Cardiac muscle cell (in vitro differentiated cells and primary cell): ENCODE data around the gene C19orf73. TPM values are rescaled to one million over a fixed set of nuclear protein-coding genes. Genes with fewer than 3 reads are reported as not detected.

Experiments
- DNase-seq, 2 donors: peaks; one replicate each; pipeline versions ENCODE4 v3.0.0 to v3.0.0-alpha.2; 2010 to 2017; ENCODE audit warnings: low read depth in 1 of 2, low spot score in 1 of 2
- H3K27ac ChIP-seq: fragments of 200-600 bp; sonication (generic); 2 replicates; pipeline ENCODE4 v1.5.1; 2016
- H3K27me3 ChIP-seq: fragments of 200-600 bp; sonication (generic); 2 replicates; pipeline ENCODE4 v1.6.0; 2016; ENCODE audit warnings: control low read depth
- H3K36me3 ChIP-seq: fragments of 200-600 bp; sonication (generic); 2 replicates; pipeline ENCODE4 v1.5.1; 2016; ENCODE audit warnings: control low read depth
- H3K4me1 ChIP-seq: fragments of 200-600 bp; sonication (generic); 2 replicates; pipeline ENCODE4 v1.8.1; 2017; ENCODE audit warnings: low read depth, mild to moderate bottlenecking, mixed run types
- H3K4me3 ChIP-seq: fragments of 200-600 bp; sonication (generic); 2 replicates; pipeline ENCODE4 v1.5.1; 2016; ENCODE audit warnings: mild to moderate bottlenecking
- H3K9me3 ChIP-seq: fragments of 200-600 bp; sonication (generic); 2 replicates; pipeline ENCODE4 v1.5.1; 2017; ENCODE audit warnings: low read depth, mild to moderate bottlenecking, control low read depth
- CTCF ChIP-seq: IDR thresholded peaks from 2 replicates; pipeline ENCODE4 v1.5.1; 2012; ENCODE audit warnings: low read depth, mild to moderate bottlenecking, low read length
- polyA plus RNA-seq: library from polyadenylated mRNA; unstranded; fragments of >200 nt; fragmentation: Nextera tagmentation; extraction: Ambion mirVana; gene quantifications from 2 replicates; pipeline ENCODE4 v1.2.1, GENCODE V29; 2016
- total RNA-seq: library from RNA; depleted of rRNA; stranded (reverse); fragments of >200 nt; gene quantifications from 2 replicates; pipeline ENCODE4 v1.2.3, GENCODE V29; 2016

Gene C19orf73
- total and polyA plus RNA-seq, 2 experiments from 2014 or later, result 9.6 to 12.5 TPM

- no peak for TF ChIP-seq CTCF
- peak overlapping the region; percentile 8 for H3K4me3 ChIP-seq
- no peaks in the 10 kb centered on the region for H3K27me3 ChIP-seq
- H3K27ac ChIP-seq, result no peak overlapping the region
- H3K36me3 ChIP-seq, result no peaks in the 10 kb centered on the region
- peaks cover 16% of the 10 kb centered on the region for H3K4me1 ChIP-seq
- no peaks in the 10 kb centered on the region for H3K9me3 ChIP-seq
- DNase-seq, result peak in 1 of 2 donors; percentile 66
Measured at GRCh38 chr19:49071860-49072547, 46.9 kb downstream of the C19orf73 start.

GRCh38 chr19:49070416-49070815 lies 48.5 kb downstream of the C19orf73 start:
- TF ChIP-seq CTCF, result no peak
- H3K27me3 ChIP-seq, result no peaks in the 10 kb centered on the region
- peaks cover 32% of the 10 kb centered on the region for H3K4me1 ChIP-seq

GRCh38 chr19:49069026-49069425 lies 49.9 kb downstream of the C19orf73 start:
- peaks cover 44% of the 10 kb centered on the region for H3K4me1 ChIP-seq
- H3K4me3 ChIP-seq, result no peak overlapping the region
- H3K27ac ChIP-seq, result no peak overlapping the region
- no peak for TF ChIP-seq CTCF
- H3K36me3 ChIP-seq, result no peaks in the 10 kb centered on the region
- H3K9me3 ChIP-seq, result no peaks in the 10 kb centered on the region
- DNase-seq, result no peak
- no peaks in the 10 kb centered on the region for H3K27me3 ChIP-seq

More at GRCh38 chr19:49070416-49070815, 48.5 kb downstream of the C19orf73 start:
- Histone ChIP-seq H3K9me3 (no peaks in the 10 kb centered on the region), H3K27ac (no peak overlapping the region), H3K36me3 (no peaks in the 10 kb centered on the region), H3K4me3 (no peak overlapping the region)
- DNase-seq, result no peak

Other genes with a start within 250 kb of the C19orf73 start
- 54.1 and 85.1 TPM in 2 replicates for gene PPP1R15A, start 246.7 kb downstream of the C19orf73 start, total RNA-seq
- gene PPP1R15A, start 246.7 kb downstream of the C19orf73 start, polyA plus RNA-seq, result 87.6 and 95.7 TPM in 2 replicates
- gene TULP2, start 220.4 kb downstream of the C19orf73 start, total RNA-seq, result 0.25 and 2.0 TPM in 2 replicates
- gene TULP2, start 220.4 kb downstream of the C19orf73 start, polyA plus RNA-seq, result 0.26 and 1.0 TPM in 2 replicates
- gene NUCB1, start 218.8 kb downstream of the C19orf73 start, total RNA-seq, result 274 and 337 TPM in 2 replicates
- gene NUCB1, start 218.8 kb downstream of the C19orf73 start, polyA plus RNA-seq, result 230 and 290 TPM in 2 replicates
- gene DHDH, start 185.4 kb downstream of the C19orf73 start, total RNA-seq, result 2.2 and 4.8 TPM in 2 replicates
- gene DHDH, start 185.4 kb downstream of the C19orf73 start, polyA plus RNA-seq, result 7.0 and 10.2 TPM in 2 replicates
- 64.2 and 126 TPM in 2 replicates for gene BAX, start 164.3 kb downstream of the C19orf73 start, total RNA-seq
- 68.7 and 95.2 TPM in 2 replicates for gene BAX, start 164.3 kb downstream of the C19orf73 start, polyA plus RNA-seq
- gene FTL, start 153.8 kb downstream of the C19orf73 start, total RNA-seq, result 760 and 891 TPM in 2 replicates
- gene FTL, start 153.8 kb downstream of the C19orf73 start, polyA plus RNA-seq, result 1,227 and 1,335 TPM in 2 replicates
- gene GYS1, start 125.8 kb downstream of the C19orf73 start, total RNA-seq, result 155 and 165 TPM in 2 replicates
- gene GYS1, start 125.8 kb downstream of the C19orf73 start, polyA plus RNA-seq, result 175 and 195 TPM in 2 replicates
- 240 and 294 TPM in 2 replicates for gene RUVBL2, start 125.3 kb downstream of the C19orf73 start, total RNA-seq
- gene RUVBL2, start 125.3 kb downstream of the C19orf73 start, polyA plus RNA-seq, result 128 and 167 TPM in 2 replicates
- gene LHB, start 102.1 kb downstream of the C19orf73 start, total RNA-seq, result 1.8 TPM in 1 of 2 replicates, not detected in the other
- 2.7 TPM in 1 of 2 replicates, not detected in the other for gene LHB, start 102.1 kb downstream of the C19orf73 start, polyA plus RNA-seq
- not detected in 2 replicates for gene CGB3, start 94.8 kb downstream of the C19orf73 start, total RNA-seq
- 0.26 TPM in 1 of 2 replicates, not detected in the other for gene CGB3, start 94.8 kb downstream of the C19orf73 start, polyA plus RNA-seq
- not detected in 2 replicates for gene CGB2, start 87.3 kb downstream of the C19orf73 start, total RNA-seq
- gene CGB2, start 87.3 kb downstream of the C19orf73 start, polyA plus RNA-seq, result 1.5 TPM in 1 of 2 replicates, not detected in the other
- not detected in 2 replicates for gene CGB1, start 82.2 kb downstream of the C19orf73 start, total RNA-seq
- gene CGB1, start 82.2 kb downstream of the C19orf73 start, polyA plus RNA-seq, result not detected in 2 replicates
- not detected in 2 replicates for gene CGB5, start 75.3 kb downstream of the C19orf73 start, total RNA-seq
- gene CGB5, start 75.3 kb downstream of the C19orf73 start, polyA plus RNA-seq, result not detected in 2 replicates
- not detected in 2 replicates for gene CGB8, start 70.0 kb downstream of the C19orf73 start, total RNA-seq
- not detected in 2 replicates for gene CGB8, start 70.0 kb downstream of the C19orf73 start, polyA plus RNA-seq
- 3.9 and 8.3 TPM in 2 replicates for gene CGB7, start 61.4 kb downstream of the C19orf73 start, total RNA-seq
- gene CGB7, start 61.4 kb downstream of the C19orf73 start, polyA plus RNA-seq, result 6.5 and 11.5 TPM in 2 replicates
- gene NTF4, start 54.3 kb downstream of the C19orf73 start, total RNA-seq, result 11.8 TPM in 2 replicates
- gene NTF4, start 54.3 kb downstream of the C19orf73 start, polyA plus RNA-seq, result 17.0 and 31.7 TPM in 2 replicates
- gene KCNA7, start 46.4 kb downstream of the C19orf73 start, total RNA-seq, result 1.1 and 2.3 TPM in 2 replicates
- 1.3 and 1.6 TPM in 2 replicates for gene KCNA7, start 46.4 kb downstream of the C19orf73 start, polyA plus RNA-seq
- gene SNRNP70, start 33.7 kb downstream of the C19orf73 start, total RNA-seq, result 396 and 598 TPM in 2 replicates
- 470 and 492 TPM in 2 replicates for gene SNRNP70, start 33.7 kb downstream of the C19orf73 start, polyA plus RNA-seq
- 20.0 and 24.5 TPM in 2 replicates for gene LIN7B, start 4.8 kb downstream of the C19orf73 start, total RNA-seq
- gene LIN7B, start 4.8 kb downstream of the C19orf73 start, polyA plus RNA-seq, result 34.6 and 37.8 TPM in 2 replicates
- gene PPFIA3, start 401 bp upstream of the C19orf73 start, total RNA-seq, result 27.3 and 30.4 TPM in 2 replicates
- gene PPFIA3, start 401 bp upstream of the C19orf73 start, polyA plus RNA-seq, result 29.3 and 32.5 TPM in 2 replicates
- 255 and 389 TPM in 2 replicates for gene HRC, start 36.3 kb upstream of the C19orf73 start, total RNA-seq
- 184 and 255 TPM in 2 replicates for gene HRC, start 36.3 kb upstream of the C19orf73 start, polyA plus RNA-seq
- gene TRPM4, start 38.6 kb upstream of the C19orf73 start, total RNA-seq, result 51.3 and 106 TPM in 2 replicates
- gene TRPM4, start 38.6 kb upstream of the C19orf73 start, polyA plus RNA-seq, result 74.2 and 119 TPM in 2 replicates
- gene SLC6A16, start 206.0 kb upstream of the C19orf73 start, total RNA-seq, result 1.6 and 2.8 TPM in 2 replicates
- gene SLC6A16, start 206.0 kb upstream of the C19orf73 start, polyA plus RNA-seq, result 4.0 and 6.5 TPM in 2 replicates
- not detected in 2 replicates for gene CD37, start 216.3 kb upstream of the C19orf73 start, total RNA-seq
- 11.9 and 17.9 TPM in 2 replicates for gene CD37, start 216.3 kb upstream of the C19orf73 start, polyA plus RNA-seq
- 84.3 and 108 TPM in 2 replicates for gene TEAD2, start 243.3 kb upstream of the C19orf73 start, total RNA-seq
- 82.9 and 111 TPM in 2 replicates for gene TEAD2, start 243.3 kb upstream of the C19orf73 start, polyA plus RNA-seq
- gene DKKL1, start 244.7 kb upstream of the C19orf73 start, total RNA-seq, result 11.0 and 12.7 TPM in 2 replicates
- gene DKKL1, start 244.7 kb upstream of the C19orf73 start, polyA plus RNA-seq, result 14.0 and 17.6 TPM in 2 replicates